ENCODE data around the gene CFAP65.

The CFAP65 gene

DNA sequence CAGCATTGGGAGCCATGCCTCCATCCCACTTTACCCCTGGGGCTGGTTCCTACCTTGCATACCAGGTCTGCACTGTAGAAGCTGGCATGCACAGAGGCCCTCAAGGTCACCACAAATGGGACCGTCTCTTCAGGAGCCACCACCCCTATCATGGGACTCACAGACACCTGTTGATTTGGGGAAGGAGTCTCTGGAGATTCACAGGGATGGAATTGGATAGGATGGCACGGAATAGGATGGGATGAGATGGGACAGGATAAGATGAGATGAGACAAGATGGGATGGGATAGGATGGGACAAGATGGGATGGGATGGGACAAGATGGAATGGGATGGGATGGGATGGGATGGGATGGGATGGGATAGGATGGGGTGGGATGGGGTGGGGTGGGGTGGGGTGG lies 32.0 kb downstream of the CFAP65 start:
- DNase-seq (ENCODE audit: low read depth in 3 of 3): no peak

- no peak for DNase-seq (ENCODE audit: low read depth in 3 of 3)
These were observed 37.3 kb downstream of the CFAP65 start for GRCh38 chr2:219003979-219004378.

- no peak for DNase-seq (ENCODE audit: low read depth in 3 of 3)
These were observed 38.1 kb downstream of the CFAP65 start for GRCh38 chr2:219003267-219003634.

GRCh38 chr2:219002395-219003266 lies 38.7 kb downstream of the CFAP65 start:
- DNase-seq (ENCODE audit: low read depth in 3 of 3): peak; percentile 43 to 56 (median 51)

DNA sequence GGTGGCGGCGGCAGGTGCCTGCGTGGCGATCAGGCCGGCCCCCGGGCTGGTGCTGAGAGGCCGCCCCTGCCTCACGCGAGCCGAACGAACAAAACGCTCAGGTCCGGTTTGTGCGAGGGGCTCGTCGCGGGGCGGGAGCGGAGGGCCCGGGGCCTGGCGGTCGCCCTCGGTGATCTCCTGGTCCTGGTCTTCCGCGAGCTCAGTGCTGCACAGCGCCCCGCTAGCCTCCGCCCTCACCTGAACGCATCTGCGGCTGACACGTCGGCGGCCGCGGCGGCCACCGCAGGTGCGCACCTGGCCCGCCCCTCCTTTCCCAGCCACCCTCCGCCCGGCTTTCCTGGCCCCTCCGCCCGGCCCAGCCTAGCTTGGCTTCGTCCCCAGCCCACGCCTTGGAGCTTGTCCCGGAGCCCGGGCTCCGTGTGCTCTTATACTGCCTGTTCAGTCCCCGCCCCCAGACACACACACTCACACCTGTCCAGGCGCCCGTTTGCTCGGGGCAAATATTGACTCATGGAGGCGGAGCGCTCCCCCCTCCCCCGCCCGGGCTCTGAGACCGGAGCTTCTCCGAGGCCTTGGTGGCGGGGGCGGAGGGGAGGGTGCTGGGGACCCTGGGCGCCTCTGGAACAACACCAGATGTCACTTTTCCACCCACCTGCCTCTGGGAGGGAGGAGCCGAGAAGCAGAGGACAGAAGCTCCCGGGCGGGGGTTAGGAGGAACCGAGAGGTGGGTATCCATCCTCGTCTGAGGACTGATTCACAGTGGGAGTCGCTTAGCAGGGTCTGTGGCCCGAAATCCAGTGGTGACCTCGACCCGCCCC lies 39.5 kb downstream of the CFAP65 start:
- DNase-seq (ENCODE audit: low read depth in 3 of 3): no peak

DNA sequence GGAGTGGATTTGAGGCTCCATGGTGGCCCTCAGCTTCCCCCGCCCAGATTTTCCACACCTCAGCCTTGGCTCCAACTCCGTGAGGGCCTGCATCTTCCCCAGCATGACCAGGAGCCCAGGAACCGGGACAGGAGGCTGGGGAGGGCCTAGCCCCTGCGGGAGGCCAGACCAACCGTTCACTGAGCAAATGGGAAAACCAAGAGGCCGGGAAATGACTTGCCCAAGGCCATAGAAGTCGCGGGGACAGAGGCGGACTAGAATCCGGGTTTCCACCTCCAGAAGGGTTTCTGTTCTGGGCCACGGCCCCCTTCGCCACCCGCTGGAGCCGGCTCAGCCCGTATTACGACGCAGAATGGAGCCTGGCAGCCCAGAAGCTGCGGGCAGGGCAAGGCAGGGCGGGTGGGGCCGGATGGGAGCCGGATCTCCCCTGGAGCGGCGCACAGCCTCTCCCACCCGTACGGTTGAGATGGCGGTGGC lies 40.2 kb downstream of the CFAP65 start:
- DNase-seq (ENCODE audit: low read depth in 3 of 3): no peak

GRCh38 chr2:219000569-219000960 lies 40.8 kb downstream of the CFAP65 start:
- no peak for DNase-seq (ENCODE audit: low read depth in 3 of 3)

DNA sequence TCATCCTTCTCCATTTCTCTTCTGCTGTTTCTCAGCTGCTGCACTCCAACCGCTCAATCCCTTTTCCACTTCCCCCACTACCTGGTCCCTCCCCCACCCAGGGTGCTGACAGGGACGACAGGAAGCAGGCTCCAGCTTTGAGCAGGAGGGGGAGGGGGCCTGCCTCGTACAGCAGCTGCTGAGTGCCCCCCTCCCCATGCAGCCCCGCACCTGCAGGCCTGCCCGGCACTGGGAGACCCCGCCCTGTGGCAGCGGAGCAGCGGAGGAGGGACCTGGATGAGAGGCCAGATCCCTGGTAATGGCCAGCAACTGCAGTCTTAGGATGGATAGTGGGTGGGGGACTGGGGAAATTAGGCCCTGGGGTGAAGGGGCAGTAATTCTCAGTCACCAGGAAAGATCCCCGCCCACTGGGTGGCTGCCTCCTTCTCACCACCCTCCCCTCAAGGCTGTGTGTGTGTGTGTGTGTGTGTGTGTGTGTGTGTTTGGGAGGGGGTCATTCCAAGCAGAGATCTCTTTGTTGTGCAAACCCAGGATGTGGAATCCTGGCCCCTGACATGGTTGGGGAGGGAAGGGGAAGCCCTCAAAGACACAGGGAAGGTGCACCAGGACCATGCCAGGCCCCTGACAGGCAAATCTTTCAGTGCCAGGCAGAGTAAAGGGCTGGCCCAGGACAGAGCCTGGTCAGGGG lies 41.3 kb downstream of the CFAP65 start:
- DNase-seq (ENCODE audit: low read depth in 3 of 3): no peak

- DNase-seq (ENCODE audit: low read depth in 3 of 3): no peak
These were observed 42.1 kb downstream of the CFAP65 start for GRCh38 chr2:218999021-218999880.

DNA sequence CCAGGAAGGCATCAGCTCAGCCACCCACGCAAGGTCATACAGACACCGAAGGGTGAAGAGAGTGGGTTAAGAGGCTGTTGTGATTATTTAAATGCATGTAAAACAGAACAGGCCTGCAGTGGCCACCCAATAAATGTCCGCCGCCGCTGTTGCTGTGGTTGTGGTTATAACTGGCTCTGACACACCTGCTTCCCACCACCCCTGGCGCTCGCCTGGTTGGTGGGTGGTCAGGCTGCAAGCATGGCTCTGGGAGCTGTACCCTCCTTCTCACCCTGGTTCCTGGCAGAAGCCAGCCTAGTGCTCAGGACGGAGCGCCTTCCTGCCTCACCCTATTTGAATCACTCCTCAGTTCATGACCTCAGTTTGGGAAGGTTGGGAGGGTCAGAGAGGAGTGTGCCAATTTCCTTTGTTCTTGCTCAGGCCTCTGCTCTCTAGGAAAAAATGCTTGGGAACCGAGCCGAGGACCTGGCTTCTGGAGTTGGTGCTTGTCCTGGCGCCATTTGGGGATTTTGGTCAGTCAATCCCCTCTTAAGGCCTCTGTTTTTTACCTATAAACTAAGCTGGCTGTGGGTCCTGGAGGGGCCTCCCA lies 42.8 kb downstream of the CFAP65 start:
- DNase-seq (ENCODE audit: low read depth in 3 of 3): no peak

- no peak for DNase-seq (ENCODE audit: low read depth in 3 of 3)
These were observed 43.6 kb downstream of the CFAP65 start for GRCh38 chr2:218997731-218998130.

DNA sequence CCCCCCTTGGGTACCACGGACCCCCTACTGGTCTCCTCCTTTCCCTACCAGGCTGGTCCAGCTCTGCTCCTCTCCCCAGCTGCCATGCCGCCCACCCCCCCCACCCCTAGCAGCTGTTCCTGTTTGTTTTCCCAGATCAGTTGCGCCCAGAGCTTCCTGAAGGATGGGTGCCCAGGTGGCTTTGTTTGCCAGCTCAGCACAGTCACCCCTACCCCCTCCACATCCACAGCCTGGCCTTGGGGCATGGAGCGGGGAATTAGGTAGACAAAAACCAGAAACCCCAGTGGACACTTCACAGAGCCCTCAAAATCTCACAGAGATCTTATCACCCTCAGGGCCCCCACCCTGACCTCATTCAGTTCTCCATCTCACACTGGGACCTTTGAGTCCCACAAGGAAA lies 44.4 kb downstream of the CFAP65 start:
- DNase-seq (ENCODE audit: low read depth in 3 of 3): no peak

GRCh38 chr2:218995972-218996711 lies 45.2 kb downstream of the CFAP65 start:
- DNase-seq (ENCODE audit: low read depth in 3 of 3): peak; percentile 61 to 85 (median 80)

DNA sequence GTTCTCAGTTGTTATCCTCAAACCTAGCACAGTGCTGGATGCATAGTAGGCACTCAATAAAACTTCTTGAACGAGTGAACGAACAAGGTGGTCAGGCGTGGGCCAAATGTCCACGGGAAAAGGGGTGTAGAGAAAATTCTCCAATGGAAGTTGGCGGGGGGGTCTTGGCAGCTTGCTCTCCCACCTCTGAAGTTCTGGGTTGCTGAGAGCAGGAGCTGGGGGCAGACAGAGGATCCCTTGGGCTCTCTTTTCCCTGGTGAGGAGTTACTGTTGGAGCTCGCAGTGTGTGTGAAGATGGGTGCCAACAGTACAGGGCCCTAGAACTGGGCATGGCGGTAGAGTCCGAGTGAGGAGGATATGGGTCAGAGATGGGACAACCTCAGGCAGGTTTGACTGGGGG lies 45.8 kb downstream of the CFAP65 start:
- no peak for DNase-seq (ENCODE audit: low read depth in 3 of 3)

DNA sequence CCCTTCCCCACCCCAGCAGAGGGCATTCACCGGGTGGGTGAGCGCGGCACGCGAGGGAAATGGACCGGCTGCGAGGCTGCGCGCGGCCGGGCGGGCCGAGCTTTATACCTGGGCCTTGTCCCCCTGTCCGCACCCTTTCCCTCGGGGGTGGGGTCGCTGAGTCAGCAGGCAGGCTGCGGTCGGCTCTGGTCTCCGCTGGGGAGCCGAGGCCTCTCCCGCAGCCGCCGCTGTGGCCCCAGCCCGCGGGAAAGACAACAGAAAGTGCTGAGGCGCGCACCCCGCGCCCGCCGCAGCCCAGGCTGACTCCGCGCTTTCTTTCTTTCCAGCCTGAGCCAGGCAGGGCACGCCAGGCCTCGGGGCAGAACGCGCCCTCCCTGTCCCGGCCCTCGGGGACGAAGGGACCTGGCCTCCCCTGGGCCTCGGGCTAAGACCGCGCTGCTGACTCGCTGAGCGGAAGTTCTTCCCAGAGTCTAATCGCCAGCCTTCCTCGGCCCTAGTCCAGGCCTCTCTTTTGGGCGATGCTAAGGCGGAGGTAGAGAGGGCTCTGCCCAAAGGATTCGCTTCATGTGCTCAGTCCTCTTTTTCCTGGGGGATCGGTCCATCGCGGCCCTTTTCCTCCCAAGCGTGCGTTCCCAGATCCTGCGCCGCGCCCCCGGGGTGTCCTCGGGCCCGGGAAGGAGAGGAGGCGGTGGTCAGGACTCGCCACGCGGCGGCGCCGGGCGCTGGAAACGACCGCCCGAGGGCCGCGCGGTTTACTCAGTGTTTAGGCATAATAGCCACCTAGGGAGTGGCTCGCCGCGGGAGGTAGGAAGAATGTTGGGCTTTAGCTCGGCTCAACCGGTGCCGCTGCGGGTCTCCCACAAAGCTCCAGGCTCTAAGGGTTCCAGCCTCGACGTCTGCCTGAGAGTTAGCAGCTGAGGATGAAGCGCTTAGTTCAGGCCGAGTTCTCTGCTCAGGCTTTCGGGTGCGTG lies 47.7 kb downstream of the CFAP65 start, which contains the start of gene CRYBA2:
Gene CRYBA2 (minus strand): TSS at position 78 of the 971 bp plus-strand sequence. CDS start 246 bp downstream, outside the sequence.
- DNase-seq (ENCODE audit: low read depth in 3 of 3): no peak

GRCh38 chr2:218992703-218993344 lies 48.5 kb downstream of the CFAP65 start:
- no peak for DNase-seq (ENCODE audit: low read depth in 3 of 3)

- DNase-seq (ENCODE audit: low read depth in 3 of 3): no peak
These were observed 49.1 kb downstream of the CFAP65 start for GRCh38 chr2:218992196-218992595.

GRCh38 chr2:218991674-218992168 lies 49.6 kb downstream of the CFAP65 start:
- DNase-seq (ENCODE audit: low read depth in 3 of 3): no peak

Measured in stimulated activated CD4-positive, alpha-beta T cell treated with anti-CD3 and anti-CD28 coated beads, TNF-alpha, amount 100 ng/mL, for 48 hours (primary cell).